AG10803 (cell line): Measurements from ENCODE around the gene LTB.
A peak's percentile ranks its signal among the peaks of the same experiment; 100 is the strongest.

Experiments used
- DNase-seq: peaks from one replicate; pipeline ENCODE4 v3.0.0; 2010; ENCODE audit warnings: low read depth
- H3K4me3 ChIP-seq: 2 replicates; pipeline ENCODE4 v1.5.1; 2011; ENCODE audit warnings: mild to moderate bottlenecking, low read length, control low read depth
- TF ChIP-seq, protein P1 (sequence below): conservative IDR thresholded peaks from 2 replicates; pipeline ENCODE4 v1.5.1; 2011; ENCODE audit warnings: mild to moderate bottlenecking, low read length, control low read depth, inconsistent platforms

The LTB gene

DNA sequence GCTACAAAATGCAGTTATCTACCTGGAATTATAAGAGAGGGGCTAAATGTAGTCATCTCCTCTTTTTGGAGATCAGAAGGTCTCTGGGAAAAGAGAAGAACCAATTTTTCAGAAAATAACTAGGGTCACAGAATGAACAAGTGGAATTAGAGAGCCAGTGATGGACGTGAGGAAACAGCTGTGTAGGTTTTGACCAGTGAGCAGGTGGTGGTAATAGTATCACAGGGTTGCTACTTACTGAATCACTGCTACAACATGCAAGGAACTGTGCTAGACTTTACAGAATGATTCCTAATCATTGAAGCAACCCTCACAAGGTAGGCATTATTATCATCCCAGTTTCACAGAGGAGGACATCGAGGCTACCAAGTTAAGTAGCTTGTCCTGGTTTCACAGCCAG lies 37.5 kb downstream of the LTB start:
- DNase-seq: no peak
- no peak overlapping the region for H3K4me3 ChIP-seq
- TF ChIP-seq, protein P1, sequence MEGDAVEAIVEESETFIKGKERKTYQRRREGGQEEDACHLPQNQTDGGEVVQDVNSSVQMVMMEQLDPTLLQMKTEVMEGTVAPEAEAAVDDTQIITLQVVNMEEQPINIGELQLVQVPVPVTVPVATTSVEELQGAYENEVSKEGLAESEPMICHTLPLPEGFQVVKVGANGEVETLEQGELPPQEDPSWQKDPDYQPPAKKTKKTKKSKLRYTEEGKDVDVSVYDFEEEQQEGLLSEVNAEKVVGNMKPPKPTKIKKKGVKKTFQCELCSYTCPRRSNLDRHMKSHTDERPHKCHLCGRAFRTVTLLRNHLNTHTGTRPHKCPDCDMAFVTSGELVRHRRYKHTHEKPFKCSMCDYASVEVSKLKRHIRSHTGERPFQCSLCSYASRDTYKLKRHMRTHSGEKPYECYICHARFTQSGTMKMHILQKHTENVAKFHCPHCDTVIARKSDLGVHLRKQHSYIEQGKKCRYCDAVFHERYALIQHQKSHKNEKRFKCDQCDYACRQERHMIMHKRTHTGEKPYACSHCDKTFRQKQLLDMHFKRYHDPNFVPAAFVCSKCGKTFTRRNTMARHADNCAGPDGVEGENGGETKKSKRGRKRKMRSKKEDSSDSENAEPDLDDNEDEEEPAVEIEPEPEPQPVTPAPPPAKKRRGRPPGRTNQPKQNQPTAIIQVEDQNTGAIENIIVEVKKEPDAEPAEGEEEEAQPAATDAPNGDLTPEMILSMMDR: no peak

DNA sequence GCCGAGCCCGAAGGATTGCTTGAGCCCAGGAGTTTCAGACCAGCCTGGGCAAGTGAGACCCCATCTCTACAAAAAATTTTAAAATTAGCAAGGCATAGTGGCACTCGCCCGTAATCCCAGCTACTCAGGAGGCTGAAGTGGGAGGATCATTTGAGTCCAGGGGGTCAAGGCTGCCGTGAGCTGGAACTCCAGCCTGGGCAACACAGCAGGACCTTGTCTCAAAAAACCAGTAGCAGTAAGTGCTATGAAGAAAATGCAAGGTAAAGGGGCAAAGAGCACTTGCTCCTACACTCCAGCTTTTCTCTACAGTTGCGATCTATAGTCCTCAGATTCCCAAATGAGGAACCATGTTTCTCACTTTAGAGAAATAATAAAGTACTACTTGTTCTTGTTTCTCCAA lies 38.6 kb downstream of the LTB start:
- TF ChIP-seq, protein P1: no peak
- H3K4me3 ChIP-seq: no peak overlapping the region

DNA sequence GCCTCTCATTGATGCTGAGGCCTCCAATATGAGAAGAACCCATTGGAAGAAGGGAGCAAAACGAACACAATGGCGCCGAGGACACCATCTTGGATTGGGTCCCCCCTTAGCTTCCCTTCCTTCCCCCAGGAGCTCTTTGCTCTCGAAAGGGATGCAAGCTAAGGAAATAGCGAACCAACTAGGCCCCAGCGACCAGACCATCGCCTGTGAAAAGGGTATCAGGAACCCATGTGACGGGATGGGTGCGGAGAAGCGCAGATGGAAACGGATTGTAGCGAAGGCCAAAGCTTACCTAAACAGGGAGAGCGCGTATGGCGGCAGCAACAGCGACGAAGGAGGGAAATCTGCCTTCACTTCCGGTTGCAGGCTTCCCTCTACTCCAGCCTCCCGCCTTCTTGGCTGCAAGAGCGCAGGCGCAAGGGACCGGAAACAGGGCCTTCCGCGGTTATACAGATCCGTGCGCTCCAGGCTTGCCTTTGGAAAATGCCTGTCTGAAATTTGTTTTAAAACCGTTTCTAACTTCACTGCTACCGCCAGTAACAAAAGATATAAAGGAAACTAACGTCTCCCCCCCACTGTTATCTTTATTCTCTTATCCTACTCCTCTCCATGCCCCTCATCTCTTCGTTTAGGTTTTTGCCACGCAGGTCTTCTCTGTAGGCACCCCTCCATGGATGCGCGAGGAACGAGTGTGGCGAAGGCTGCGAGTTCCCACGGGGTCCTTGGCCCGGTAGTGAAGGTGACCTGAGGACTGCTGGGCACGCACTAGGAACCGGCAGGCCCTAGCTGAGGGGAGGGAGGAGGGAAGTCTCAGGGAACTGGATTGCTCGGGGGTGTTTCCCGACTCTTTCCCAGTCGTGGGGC lies 40.3 kb downstream of the LTB start, which contains the start of gene DDX39B:
Gene DDX39B, minus strand, starts transcription at position 346 of the 864 bp plus-strand sequence. CDS start 1,471 bp downstream, outside the sequence.
- peak; percentile 97 for DNase-seq
- peak within 1 kb of the TSS; percentile 72 for H3K4me3 ChIP-seq
- TF ChIP-seq, protein P1: no peak

More for the DNA sequence above, 38.6 kb downstream of the LTB start:
- no peak for DNase-seq

DNA sequence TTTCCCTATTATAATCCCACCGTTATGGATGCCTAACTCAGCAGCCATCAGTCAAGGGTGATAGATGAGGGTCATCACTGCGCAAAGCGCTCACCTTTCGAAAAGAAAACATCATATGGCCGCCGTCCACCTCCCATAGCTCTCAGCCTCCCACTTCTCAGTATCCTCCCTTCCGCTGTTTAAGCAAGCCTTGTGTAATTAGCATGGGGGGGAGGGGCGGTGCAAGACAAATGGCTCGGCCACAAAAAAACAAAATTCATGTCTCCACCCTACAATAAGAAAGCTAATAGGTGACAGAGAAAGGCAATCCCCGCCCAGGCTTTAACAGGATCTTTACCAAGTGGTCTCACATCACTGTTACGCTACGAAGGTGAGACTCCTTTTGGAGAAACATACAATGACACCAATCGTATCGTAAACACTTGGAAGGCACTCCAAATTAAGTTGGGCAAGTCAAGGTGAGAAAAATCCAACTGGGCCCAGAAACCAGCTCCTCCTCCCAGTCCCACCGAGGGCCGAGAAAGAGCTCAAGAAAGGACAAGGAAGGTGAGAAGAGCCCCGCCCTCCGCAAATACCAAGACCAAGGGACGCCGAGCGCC lies 41.1 kb downstream of the LTB start:
- peak overlapping the region; percentile 72 for H3K4me3 ChIP-seq
- TF ChIP-seq, protein P1: no peak
- peak; percentile 65 for DNase-seq

DNA sequence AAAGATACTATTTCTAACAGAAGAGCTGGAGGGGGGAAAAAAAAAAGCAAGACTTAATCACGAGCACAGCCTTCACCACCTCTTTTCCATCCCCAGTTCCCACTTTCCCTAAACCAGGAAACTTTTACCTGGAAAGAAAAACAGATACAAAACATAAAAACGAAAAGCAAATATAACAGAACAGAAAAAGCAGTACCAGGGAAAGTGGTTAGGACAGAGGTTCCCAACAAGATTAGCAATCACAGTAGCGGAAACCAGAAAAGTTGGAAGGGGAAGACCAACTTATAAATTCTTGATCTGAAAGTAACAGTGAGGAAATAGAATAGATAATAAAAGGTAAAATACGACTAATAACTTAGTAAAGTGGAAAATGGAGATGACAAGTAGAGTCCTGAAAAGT lies 41.6 kb downstream of the LTB start:
- DNase-seq: no peak
- H3K4me3 ChIP-seq: peak overlapping the region; percentile 72
- TF ChIP-seq, protein P1: no peak

GRCh38 chr6:31538805-31539400 lies 43.3 kb downstream of the LTB start:
- peak overlapping the region; percentile 72 for H3K4me3 ChIP-seq
- TF ChIP-seq, protein P1: no peak

More at GRCh38 chr6:31538805-31539400, 43.3 kb downstream of the LTB start:
- DNase-seq: no peak
